LNCaP clone FGC (cell line): Measurements from ENCODE around the gene MYO1H.
"Not testable (repeated sequence)": the region's sequence is repeated elsewhere in the genome, so short reads cannot be mapped to it uniquely, and the experiment has no call there.

Source experiments
- DNase-seq: peaks from one replicate; pipeline ENCODE4 v3.0.0-alpha.2; 2011; ENCODE audit warnings: low read depth
- H3K4me3 ChIP-seq: 2 replicates; pipeline ENCODE4 v1.5.1; 2011; ENCODE audit warnings: mild to moderate bottlenecking, low read depth, low read length, control low read depth
- CTCF ChIP-seq: IDR thresholded peaks from 2 replicates; pipeline ENCODE4 v1.5.1; 2012; ENCODE audit warnings: mild to moderate bottlenecking; ENCODE audit not compliant: control insufficient read depth, insufficient read depth; ENCODE audit errors: extremely low read depth

MYO1H gene

GRCh38 chr12:109387425-109388166 lies 39.9 kb downstream of the MYO1H start:
- no peak for DNase-seq
- TF ChIP-seq CTCF = peak; percentile 64
- H3K4me3 ChIP-seq = no peak overlapping the region

- no peak for DNase-seq
- no peak for TF ChIP-seq CTCF
- H3K4me3 ChIP-seq = no peak overlapping the region
Measured at GRCh38 chr12:109388167-109388563, 40.5 kb downstream of the MYO1H start.

GRCh38 chr12:109389146-109389545 lies 41.4 kb downstream of the MYO1H start:
- TF ChIP-seq CTCF = no peak
- DNase-seq = no peak
- no peak overlapping the region for H3K4me3 ChIP-seq

GRCh38 chr12:109393437-109394345 lies 46.0 kb downstream of the MYO1H start:
- TF ChIP-seq CTCF = peak; percentile 92
- peak; percentile 10 for DNase-seq
- no peak overlapping the region for H3K4me3 ChIP-seq

GRCh38 chr12:109394891-109395290 lies 47.2 kb downstream of the MYO1H start:
- H3K4me3 ChIP-seq = no peak overlapping the region
- no peak for DNase-seq
- TF ChIP-seq CTCF = no peak

- not testable (repeated sequence) for DNase-seq, H3K4me3 ChIP-seq
Measured at GRCh38 chr12:109404841-109405240, 57.1 kb downstream of the MYO1H start.

GRCh38 chr12:109406147-109406546 lies 58.4 kb downstream of the MYO1H start:
- H3K4me3 ChIP-seq, DNase-seq: not testable (repeated sequence)

GRCh38 chr12:109418848-109419480 lies 71.3 kb downstream of the MYO1H start:
- TF ChIP-seq CTCF = no peak
- no peak overlapping the region for H3K4me3 ChIP-seq
- DNase-seq = no peak
